HEK293 (cell line): ENCODE measurements around the gene ZNF787.
"Not testable (repeated sequence)": the region's sequence is repeated elsewhere in the genome, so short reads cannot be mapped to it uniquely, and the experiment has no call there.

ENCODE experiments used
- CTCF ChIA-PET: fragments of 350-600 bp; formaldehyde crosslinking; extraction: SDS; loops from one replicate; lab custom pipeline; 2021; ENCODE audit warnings: antibody characterized with exemption; lab: Yijun Ruan, JAX
- POLR2A ChIA-PET: fragments of 300-600 bp; formaldehyde crosslinking; extraction: SDS; loops from one replicate; lab custom pipeline; 2020; ENCODE audit warnings: antibody characterized with exemption, inconsistent platforms; lab: Yijun Ruan, JAX
- H3K27ac ChIP-seq: fragments of 200-500 bp; sonication (Bioruptor generic); 2 replicates; pipeline ENCODE4 v1.5.1; 2014; ENCODE audit warnings: low read depth, low read length, control low read depth, inconsistent platforms; ENCODE audit errors: extremely low read depth
- H3K36me3 ChIP-seq, 2 experiments: fragments of 200-500 bp in 1 of 2; sonication (Bioruptor generic) in 1 of 2; 1 replicate in 1 of 2; 2 replicates in 1 of 2; pipeline ENCODE4 v1.5.1; 2014 to 2017; ENCODE audit warnings: inconsistent platforms in 2 of 2, low read length in 2 of 2; ENCODE audit not compliant: control insufficient read depth in 2 of 2, insufficient read depth in 1 of 2
- H3K4me1 ChIP-seq: fragments of 200-500 bp; sonication (Bioruptor generic); 2 replicates; pipeline ENCODE4 v1.5.1; 2014; ENCODE audit warnings: mild to moderate bottlenecking, low read length, inconsistent platforms; ENCODE audit not compliant: control insufficient read depth, insufficient read depth
- H3K4me3 ChIP-seq: 2 replicates; pipeline ENCODE4 v1.5.1; 2011; ENCODE audit warnings: low read depth, mild to moderate bottlenecking, control low read depth, low read length, moderate library complexity
- H3K9me3 ChIP-seq: fragments of 200-500 bp; sonication (Bioruptor generic); 2 replicates; pipeline ENCODE4 v1.5.1; 2014; ENCODE audit warnings: low read depth, low read length, inconsistent platforms; ENCODE audit not compliant: control insufficient read depth, insufficient read depth
- FEZF1 ChIP-seq: fragments of 450-650 bp; formaldehyde crosslinking; IDR thresholded peaks from 2 replicates; pipeline ENCODE4 v1.5.1; 2016; ENCODE audit warnings: missing biosample characterization, missing genetic modification characterization
- GLIS2 ChIP-seq: fragments of 450-650 bp; formaldehyde crosslinking; IDR thresholded peaks from 2 replicates; pipeline ENCODE4 v1.5.1; 2016; ENCODE audit warnings: missing biosample characterization, missing genetic modification characterization
- HOXD13 ChIP-seq: sonication (generic); formaldehyde crosslinking; IDR thresholded peaks from 2 replicates; pipeline ENCODE4 v1.8.0; 2022; ENCODE audit warnings: missing genetic modification reagents, borderline replicate concordance
- IKZF3 ChIP-seq: fragments of 450-650 bp; IDR thresholded peaks from 2 replicates; pipeline ENCODE4 v1.5.0; 2018; ENCODE audit warnings: missing biosample characterization, mild to moderate bottlenecking, missing genetic modification characterization, moderate library complexity
- OSR2 ChIP-seq: fragments of 450-650 bp; formaldehyde crosslinking; IDR thresholded peaks from 2 replicates; pipeline ENCODE4 v1.5.1; 2016; ENCODE audit warnings: missing biosample characterization, missing genetic modification characterization
- SCRT2 ChIP-seq: fragments of 450-650 bp; formaldehyde crosslinking; IDR thresholded peaks from 2 replicates; pipeline ENCODE4 v1.5.1; 2016; ENCODE audit warnings: missing biosample characterization, missing genetic modification characterization
- TRIM28 ChIP-seq: IDR thresholded peaks from 2 replicates; pipeline ENCODE4 v1.6.1; 2011; ENCODE audit warnings: low read length, control low read depth, borderline replicate concordance
- ZBTB1 ChIP-seq: fragments of 450-650 bp; formaldehyde crosslinking; IDR thresholded peaks from 2 replicates; pipeline ENCODE4 v1.5.1; 2016; ENCODE audit warnings: missing biosample characterization, missing genetic modification characterization
- ZBTB21 ChIP-seq: fragments of 450-650 bp; formaldehyde crosslinking; IDR thresholded peaks from 2 replicates; pipeline ENCODE4 v1.5.1; 2017; ENCODE audit warnings: missing biosample characterization, missing genetic modification characterization
- ZNF169 ChIP-seq: fragments of 450-650 bp; formaldehyde crosslinking; IDR thresholded peaks from 2 replicates; pipeline ENCODE4 v1.5.1; 2016; ENCODE audit warnings: missing biosample characterization, missing genetic modification characterization
- ZNF174 ChIP-seq: fragments of 450-650 bp; formaldehyde crosslinking; IDR thresholded peaks from 2 replicates; pipeline ENCODE4 v1.5.0; 2017; ENCODE audit warnings: missing biosample characterization, mild to moderate bottlenecking, missing genetic modification characterization
- ZNF202 ChIP-seq: fragments of 450-650 bp; formaldehyde crosslinking; IDR thresholded peaks from 2 replicates; pipeline ENCODE4 v1.5.1; 2016; ENCODE audit warnings: missing biosample characterization, missing genetic modification characterization, borderline replicate concordance
- ZNF221 ChIP-seq: fragments of 450-650 bp; formaldehyde crosslinking; IDR thresholded peaks from 2 replicates; pipeline ENCODE4 v1.5.1; 2017; ENCODE audit warnings: missing biosample characterization, missing genetic modification characterization, borderline replicate concordance
- ZNF24 ChIP-seq: fragments of 450-650 bp; formaldehyde crosslinking; IDR thresholded peaks from 2 replicates; pipeline ENCODE4 v1.5.1; 2016; ENCODE audit warnings: missing biosample characterization, missing genetic modification characterization
- ZNF292 ChIP-seq: fragments of 450-650 bp; formaldehyde crosslinking; IDR thresholded peaks from 2 replicates; pipeline ENCODE4 v1.5.1; 2016; ENCODE audit warnings: low read depth, missing biosample characterization, missing genetic modification characterization, borderline replicate concordance
- ZNF341 ChIP-seq: fragments of 450-650 bp; formaldehyde crosslinking; IDR thresholded peaks from 2 replicates; pipeline ENCODE4; 2016; ENCODE audit warnings: low read depth, missing biosample characterization, missing genetic modification characterization
- ZNF37A ChIP-seq: fragments of 450-650 bp; IDR thresholded peaks from 2 replicates; pipeline ENCODE4 v1.5.1; 2018; ENCODE audit warnings: missing biosample characterization, missing genetic modification characterization
- ZNF571 ChIP-seq: fragments of 450-650 bp; formaldehyde crosslinking; IDR thresholded peaks from 2 replicates; pipeline ENCODE4 v1.5.0; 2017; ENCODE audit warnings: missing biosample characterization, missing genetic modification characterization
- ZXDB ChIP-seq: fragments of 450-650 bp; formaldehyde crosslinking; IDR thresholded peaks from 2 replicates; pipeline ENCODE4 v1.5.1; 2016; ENCODE audit warnings: missing biosample characterization, missing genetic modification characterization
- TF ChIP-seq, protein P1 (sequence below): fragments of 450-650 bp; formaldehyde crosslinking; IDR thresholded peaks from 2 replicates; pipeline ENCODE4 v1.5.1; 2017; ENCODE audit warnings: missing biosample characterization, missing genetic modification characterization
- TF ChIP-seq, protein P2 (sequence below): fragments of 450-650 bp; formaldehyde crosslinking; IDR thresholded peaks from 2 replicates; pipeline ENCODE4 v1.5.0; 2017; ENCODE audit warnings: missing biosample characterization, missing genetic modification characterization, borderline replicate concordance
- TF ChIP-seq, protein P3 (sequence below): fragments of 450-650 bp; formaldehyde crosslinking; IDR thresholded peaks from 2 replicates; pipeline ENCODE4 v1.5.1; 2016; ENCODE audit warnings: missing biosample characterization, missing genetic modification characterization
- TF ChIP-seq, protein P4 (sequence below): fragments of 450-650 bp; formaldehyde crosslinking; IDR thresholded peaks from 2 replicates; pipeline ENCODE4 v1.5.1; 2016; ENCODE audit warnings: missing biosample characterization, missing genetic modification characterization, low read depth
- TF ChIP-seq, protein P5 (sequence below): fragments of 450-650 bp; formaldehyde crosslinking; IDR thresholded peaks from 2 replicates; pipeline ENCODE4 v1.5.1; 2016; ENCODE audit warnings: missing biosample characterization, missing genetic modification characterization

ZNF787 gene

DNA sequence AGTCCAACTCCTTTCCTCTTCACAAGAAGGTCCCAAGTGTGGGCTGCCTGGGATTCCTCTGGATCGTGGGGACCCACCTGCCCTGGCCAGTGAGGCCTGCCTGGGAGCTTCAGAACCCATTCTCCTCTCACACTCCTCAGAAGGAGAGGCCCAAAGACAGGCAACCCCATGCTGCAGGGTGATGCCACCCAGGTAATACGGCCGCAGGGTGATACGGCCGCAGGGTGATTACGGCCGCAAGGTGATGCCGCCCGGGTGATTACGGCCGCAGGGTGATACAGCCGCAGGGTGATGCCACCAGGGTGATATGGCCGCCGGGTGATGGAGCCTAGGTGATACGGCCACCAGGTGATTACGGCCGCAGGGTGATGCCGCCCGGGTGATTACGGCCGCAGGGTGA is 22.9 kb downstream of the ZNF787 start:
- CTCF ChIA-PET, H3K9me3 ChIP-seq, H3K4me1 ChIP-seq, H3K4me3 ChIP-seq, H3K27ac ChIP-seq, POLR2A ChIA-PET: not testable (repeated sequence)
- H3K36me3 ChIP-seq = peaks cover 8 to 62% of the 10 kb centered on the region in 2 experiments; a peak in 2 of 3 replicates

DNA sequence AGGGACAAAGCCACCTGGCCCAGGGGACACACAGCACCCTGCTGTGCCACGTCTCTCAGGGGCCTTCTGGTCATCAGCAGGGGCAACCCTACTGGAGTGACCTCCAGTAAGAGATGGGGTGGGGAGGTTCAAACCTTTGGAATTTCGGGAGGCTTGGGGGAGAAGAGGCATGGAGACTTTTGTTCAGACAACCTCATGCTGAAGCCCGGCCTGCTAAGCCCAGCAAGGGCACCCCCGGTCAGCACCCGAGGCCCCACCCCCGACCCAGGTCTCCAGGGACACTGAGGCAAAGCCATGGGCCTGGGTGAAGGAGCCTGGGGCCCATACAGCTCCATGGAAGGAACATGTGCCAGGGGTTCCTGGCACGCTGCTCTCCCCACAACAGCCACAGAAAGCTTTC is 23.3 kb downstream of the ZNF787 start:
- H3K27ac ChIP-seq = no peak overlapping the region
- H3K4me3 ChIP-seq = no peak overlapping the region
- H3K4me1 ChIP-seq = no peaks in the 10 kb centered on the region
- ChIA-PET CTCF (interaction anchor here (3.7 kb wide), 1 partner anchor 17 kb away, joined by 15 read pairs; no protein-coding TSS in a partner anchor), POLR2A (no interaction called here)
- TF ChIP-seq ZXDB (tag by site-specific recombination) (no peak), SCRT2 (tag by site-specific recombination) (no peak), ZNF202 (tag by site-specific recombination) (no peak), ZNF37A (tag by site-specific recombination) (no peak), ZNF292 (tag by site-specific recombination) (no peak), ZBTB21 (tag by site-specific recombination) (no peak), ZNF221 (tag by site-specific recombination) (no peak), ZNF24 (no peak), ZNF571 (no peak), FEZF1 (tag by site-specific recombination) (no peak), OSR2 (tag by site-specific recombination) (no peak), ZBTB1 (no peak), ZNF341 (tag by site-specific recombination) (no peak), ZNF169 (no peak), GLIS2 (tag by site-specific recombination) (no peak), HOXD13 (no peak)
- TF ChIP-seq, protein P1, sequence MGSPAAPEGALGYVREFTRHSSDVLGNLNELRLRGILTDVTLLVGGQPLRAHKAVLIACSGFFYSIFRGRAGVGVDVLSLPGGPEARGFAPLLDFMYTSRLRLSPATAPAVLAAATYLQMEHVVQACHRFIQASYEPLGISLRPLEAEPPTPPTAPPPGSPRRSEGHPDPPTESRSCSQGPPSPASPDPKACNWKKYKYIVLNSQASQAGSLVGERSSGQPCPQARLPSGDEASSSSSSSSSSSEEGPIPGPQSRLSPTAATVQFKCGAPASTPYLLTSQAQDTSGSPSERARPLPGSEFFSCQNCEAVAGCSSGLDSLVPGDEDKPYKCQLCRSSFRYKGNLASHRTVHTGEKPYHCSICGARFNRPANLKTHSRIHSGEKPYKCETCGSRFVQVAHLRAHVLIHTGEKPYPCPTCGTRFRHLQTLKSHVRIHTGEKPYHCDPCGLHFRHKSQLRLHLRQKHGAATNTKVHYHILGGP = no peak
- TF ChIP-seq, protein P2, sequence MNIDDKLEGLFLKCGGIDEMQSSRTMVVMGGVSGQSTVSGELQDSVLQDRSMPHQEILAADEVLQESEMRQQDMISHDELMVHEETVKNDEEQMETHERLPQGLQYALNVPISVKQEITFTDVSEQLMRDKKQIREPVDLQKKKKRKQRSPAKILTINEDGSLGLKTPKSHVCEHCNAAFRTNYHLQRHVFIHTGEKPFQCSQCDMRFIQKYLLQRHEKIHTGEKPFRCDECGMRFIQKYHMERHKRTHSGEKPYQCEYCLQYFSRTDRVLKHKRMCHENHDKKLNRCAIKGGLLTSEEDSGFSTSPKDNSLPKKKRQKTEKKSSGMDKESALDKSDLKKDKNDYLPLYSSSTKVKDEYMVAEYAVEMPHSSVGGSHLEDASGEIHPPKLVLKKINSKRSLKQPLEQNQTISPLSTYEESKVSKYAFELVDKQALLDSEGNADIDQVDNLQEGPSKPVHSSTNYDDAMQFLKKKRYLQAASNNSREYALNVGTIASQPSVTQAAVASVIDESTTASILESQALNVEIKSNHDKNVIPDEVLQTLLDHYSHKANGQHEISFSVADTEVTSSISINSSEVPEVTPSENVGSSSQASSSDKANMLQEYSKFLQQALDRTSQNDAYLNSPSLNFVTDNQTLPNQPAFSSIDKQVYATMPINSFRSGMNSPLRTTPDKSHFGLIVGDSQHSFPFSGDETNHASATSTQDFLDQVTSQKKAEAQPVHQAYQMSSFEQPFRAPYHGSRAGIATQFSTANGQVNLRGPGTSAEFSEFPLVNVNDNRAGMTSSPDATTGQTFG (tag by site-specific recombination) = no peak
- TF ChIP-seq, protein P3, sequence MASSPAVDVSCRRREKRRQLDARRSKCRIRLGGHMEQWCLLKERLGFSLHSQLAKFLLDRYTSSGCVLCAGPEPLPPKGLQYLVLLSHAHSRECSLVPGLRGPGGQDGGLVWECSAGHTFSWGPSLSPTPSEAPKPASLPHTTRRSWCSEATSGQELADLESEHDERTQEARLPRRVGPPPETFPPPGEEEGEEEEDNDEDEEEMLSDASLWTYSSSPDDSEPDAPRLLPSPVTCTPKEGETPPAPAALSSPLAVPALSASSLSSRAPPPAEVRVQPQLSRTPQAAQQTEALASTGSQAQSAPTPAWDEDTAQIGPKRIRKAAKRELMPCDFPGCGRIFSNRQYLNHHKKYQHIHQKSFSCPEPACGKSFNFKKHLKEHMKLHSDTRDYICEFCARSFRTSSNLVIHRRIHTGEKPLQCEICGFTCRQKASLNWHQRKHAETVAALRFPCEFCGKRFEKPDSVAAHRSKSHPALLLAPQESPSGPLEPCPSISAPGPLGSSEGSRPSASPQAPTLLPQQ = no peak
- H3K36me3 ChIP-seq = peaks cover 8 to 62% of the 10 kb centered on the region in 2 experiments; a peak in 2 of 3 replicates
- no peaks in the 10 kb centered on the region for H3K9me3 ChIP-seq

DNA sequence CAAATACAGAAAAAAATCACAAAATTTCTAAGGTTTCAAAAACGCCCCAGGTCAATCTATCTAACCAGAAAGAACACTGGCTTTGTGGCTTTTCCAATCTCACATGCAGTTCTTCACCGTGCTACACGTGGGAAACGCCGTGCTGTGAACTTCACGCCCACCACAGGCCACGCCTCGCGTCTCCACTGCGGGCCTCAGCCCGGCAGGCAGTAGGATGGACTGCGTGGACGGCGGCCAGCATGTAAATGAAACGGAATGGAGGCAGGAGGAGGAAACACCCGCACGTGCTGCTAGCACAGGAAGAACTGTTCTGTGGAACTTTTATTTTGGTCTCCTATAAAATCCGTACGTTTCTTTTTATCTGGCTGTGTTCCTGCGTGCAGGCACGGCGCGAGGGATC is 23.8 kb downstream of the ZNF787 start:
- Histone ChIP-seq H3K4me1 (no peaks in the 10 kb centered on the region), H3K27ac (no peak overlapping the region), H3K4me3 (no peak overlapping the region), H3K36me3 (peaks cover 8 to 60% of the 10 kb centered on the region in 2 experiments; a peak in 2 of 3 replicates), H3K9me3 (no peaks in the 10 kb centered on the region)
- ChIA-PET CTCF (interaction anchor here (3.7 kb wide), 1 partner anchor 16 kb away, joined by 15 read pairs; no protein-coding TSS in a partner anchor), POLR2A (no interaction called here)
- TF ChIP-seq, protein P4, sequence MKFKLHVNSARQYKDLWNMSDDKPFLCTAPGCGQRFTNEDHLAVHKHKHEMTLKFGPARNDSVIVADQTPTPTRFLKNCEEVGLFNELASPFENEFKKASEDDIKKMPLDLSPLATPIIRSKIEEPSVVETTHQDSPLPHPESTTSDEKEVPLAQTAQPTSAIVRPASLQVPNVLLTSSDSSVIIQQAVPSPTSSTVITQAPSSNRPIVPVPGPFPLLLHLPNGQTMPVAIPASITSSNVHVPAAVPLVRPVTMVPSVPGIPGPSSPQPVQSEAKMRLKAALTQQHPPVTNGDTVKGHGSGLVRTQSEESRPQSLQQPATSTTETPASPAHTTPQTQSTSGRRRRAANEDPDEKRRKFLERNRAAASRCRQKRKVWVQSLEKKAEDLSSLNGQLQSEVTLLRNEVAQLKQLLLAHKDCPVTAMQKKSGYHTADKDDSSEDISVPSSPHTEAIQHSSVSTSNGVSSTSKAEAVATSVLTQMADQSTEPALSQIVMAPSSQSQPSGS (tag by site-specific recombination) = no peak
- TF ChIP-seq ZNF174 (tag by site-specific recombination) (no peak), TRIM28 (no peak), IKZF3 (tag by site-specific recombination) (no peak)
- TF ChIP-seq, protein P5, sequence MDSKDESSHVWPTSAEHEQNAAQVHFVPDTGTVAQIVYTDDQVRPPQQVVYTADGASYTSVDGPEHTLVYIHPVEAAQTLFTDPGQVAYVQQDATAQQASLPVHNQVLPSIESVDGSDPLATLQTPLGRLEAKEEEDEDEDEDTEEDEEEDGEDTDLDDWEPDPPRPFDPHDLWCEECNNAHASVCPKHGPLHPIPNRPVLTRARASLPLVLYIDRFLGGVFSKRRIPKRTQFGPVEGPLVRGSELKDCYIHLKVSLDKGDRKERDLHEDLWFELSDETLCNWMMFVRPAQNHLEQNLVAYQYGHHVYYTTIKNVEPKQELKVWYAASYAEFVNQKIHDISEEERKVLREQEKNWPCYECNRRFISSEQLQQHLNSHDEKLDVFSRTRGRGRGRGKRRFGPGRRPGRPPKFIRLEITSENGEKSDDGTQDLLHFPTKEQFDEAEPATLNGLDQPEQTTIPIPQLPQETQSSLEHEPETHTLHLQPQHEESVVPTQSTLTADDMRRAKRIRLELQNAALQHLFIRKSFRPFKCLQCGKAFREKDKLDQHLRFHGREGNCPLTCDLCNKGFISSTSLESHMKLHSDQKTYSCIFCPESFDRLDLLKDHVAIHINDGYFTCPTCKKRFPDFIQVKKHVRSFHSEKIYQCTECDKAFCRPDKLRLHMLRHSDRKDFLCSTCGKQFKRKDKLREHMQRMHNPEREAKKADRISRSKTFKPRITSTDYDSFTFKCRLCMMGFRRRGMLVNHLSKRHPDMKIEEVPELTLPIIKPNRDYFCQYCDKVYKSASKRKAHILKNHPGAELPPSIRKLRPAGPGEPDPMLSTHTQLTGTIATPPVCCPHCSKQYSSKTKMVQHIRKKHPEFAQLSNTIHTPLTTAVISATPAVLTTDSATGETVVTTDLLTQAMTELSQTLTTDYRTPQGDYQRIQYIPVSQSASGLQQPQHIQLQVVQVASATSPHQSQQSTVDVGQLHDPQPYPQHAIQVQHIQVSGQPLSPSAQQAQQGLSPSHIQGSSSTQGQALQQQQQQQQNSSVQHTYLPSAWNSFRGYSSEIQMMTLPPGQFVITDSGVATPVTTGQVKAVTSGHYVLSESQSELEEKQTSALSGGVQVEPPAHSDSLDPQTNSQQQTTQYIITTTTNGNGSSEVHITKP (tag by site-specific recombination) = no peak
